H9 (cell line): ENCODE data around the gene TTC31. TPM values are rescaled to one million over a fixed set of nuclear protein-coding genes. Genes with fewer than 3 reads are reported as not detected.

ENCODE experiments used
- DNase-seq: peaks from one replicate; pipeline ENCODE4 v3.0.0-alpha.2; 2017
- H2AFZ ChIP-seq: one replicate; pipeline ENCODE4 v1.6.1; 2013; ENCODE audit warnings: mild to moderate bottlenecking, low read length, control low read depth, moderate library complexity
- H2AK5ac ChIP-seq: 2 replicates; pipeline ENCODE4 v1.6.1; 2013; ENCODE audit warnings: low read length, control low read depth, mixed read lengths; ENCODE audit not compliant: insufficient read length
- H2BK120ac ChIP-seq: one replicate; pipeline ENCODE4 v1.6.1; 2013; ENCODE audit warnings: low read depth, mild to moderate bottlenecking, low read length, control low read depth, inconsistent platforms; ENCODE audit not compliant: poor library complexity, severe bottlenecking
- H2BK12ac ChIP-seq: 2 replicates; pipeline ENCODE4 v1.6.1; 2013; ENCODE audit warnings: low read length, control low read depth, mixed read lengths, low read depth; ENCODE audit not compliant: insufficient read length
- H2BK15ac ChIP-seq: 2 replicates; pipeline ENCODE4 v1.6.1; 2013; ENCODE audit warnings: low read depth, low read length, control low read depth
- H2BK20ac ChIP-seq: one replicate; pipeline ENCODE4 v1.6.1; 2013; ENCODE audit warnings: low read depth, mild to moderate bottlenecking, low read length, control low read depth, inconsistent platforms; ENCODE audit not compliant: poor library complexity, severe bottlenecking
- H2BK5ac ChIP-seq: 2 replicates; pipeline ENCODE4 v1.6.1; 2013; ENCODE audit warnings: low read length, control low read depth, mixed read lengths; ENCODE audit not compliant: insufficient read length
- H3K14ac ChIP-seq: 2 replicates; pipeline ENCODE4 v1.6.1; 2013; ENCODE audit warnings: low read length, control low read depth; ENCODE audit not compliant: insufficient read depth
- H3K18ac ChIP-seq: 2 replicates; pipeline ENCODE4 v1.6.1; 2013; ENCODE audit warnings: low read depth, mild to moderate bottlenecking, mixed read lengths, low read length, control low read depth; ENCODE audit not compliant: insufficient read length
- H3K23ac ChIP-seq: 2 replicates; pipeline ENCODE4 v1.6.1; 2013; ENCODE audit warnings: low read length, control low read depth, mixed read lengths, low read depth; ENCODE audit not compliant: insufficient read length
- H3K23me2 ChIP-seq: 2 replicates; pipeline ENCODE4 v1.6.1; 2013; ENCODE audit warnings: low read depth, mild to moderate bottlenecking, mixed read lengths, low read length, control low read depth; ENCODE audit not compliant: insufficient read length, poor library complexity, severe bottlenecking
- H3K27ac ChIP-seq: 2 replicates; pipeline ENCODE4 v1.5.1; 2013; ENCODE audit warnings: low read length, control low read depth, mixed read lengths, low read depth; ENCODE audit not compliant: insufficient read length
- H3K27me3 ChIP-seq: 2 replicates; pipeline ENCODE4 v1.6.1; 2013; ENCODE audit warnings: low read length, control low read depth, inconsistent platforms; ENCODE audit not compliant: insufficient read depth
- H3K4ac ChIP-seq: 2 replicates; pipeline ENCODE4 v1.6.1; 2013; ENCODE audit warnings: low read depth, mild to moderate bottlenecking, control low read depth, inconsistent platforms, low read length, moderate library complexity
- H3K4me1 ChIP-seq: 2 replicates; pipeline ENCODE4 v1.6.1; 2013; ENCODE audit warnings: low read length, control low read depth, inconsistent platforms; ENCODE audit not compliant: insufficient read depth
- H3K4me2 ChIP-seq: 2 replicates; pipeline ENCODE4 v1.6.1; 2013; ENCODE audit warnings: low read length, control low read depth, mixed read lengths; ENCODE audit not compliant: insufficient read length, insufficient read depth
- H3K56ac ChIP-seq: 2 replicates; pipeline ENCODE4 v1.6.1; 2013; ENCODE audit warnings: low read depth, mild to moderate bottlenecking, mixed read lengths, low read length, control low read depth; ENCODE audit not compliant: insufficient read length
- H3K79me1 ChIP-seq: 2 replicates; pipeline ENCODE4 v1.6.1; 2013; ENCODE audit warnings: low read depth, mild to moderate bottlenecking, moderate library complexity, low read length, control low read depth, inconsistent platforms; ENCODE audit not compliant: insufficient read depth, poor library complexity, severe bottlenecking
- H3K79me2 ChIP-seq: 2 replicates; pipeline ENCODE4 v1.6.1; 2013; ENCODE audit warnings: low read length, control low read depth, inconsistent platforms; ENCODE audit not compliant: insufficient read depth
- H3K9ac ChIP-seq: 2 replicates; pipeline ENCODE4 v1.6.1; 2013; ENCODE audit warnings: low read length, control low read depth, mixed read lengths; ENCODE audit not compliant: insufficient read length; ENCODE audit errors: extremely low read depth
- H3K9me3 ChIP-seq: one replicate; pipeline ENCODE4 v1.6.1; 2013; ENCODE audit warnings: low read depth, low read length, inconsistent platforms; ENCODE audit not compliant: control insufficient read depth
- H3T11ph ChIP-seq: one replicate; pipeline ENCODE4 v1.6.1; 2013; ENCODE audit warnings: mild to moderate bottlenecking, low read length, control low read depth, inconsistent platforms
- H4K20me1 ChIP-seq: one replicate; pipeline ENCODE4 v1.6.1; 2013; ENCODE audit not compliant: control insufficient read depth, insufficient read length, insufficient read depth
- H4K5ac ChIP-seq: 2 replicates; pipeline ENCODE4 v1.6.1; 2013; ENCODE audit warnings: low read depth, mild to moderate bottlenecking, mixed read lengths, low read length, control low read depth; ENCODE audit not compliant: insufficient read length
- H4K8ac ChIP-seq: replicated peaks from 2 replicates; pipeline ENCODE4 v1.6.1; 2013; ENCODE audit warnings: low read length, control low read depth, mixed read lengths, low read depth; ENCODE audit not compliant: insufficient read length
- H4K91ac ChIP-seq: 2 replicates; pipeline ENCODE4 v1.6.1; 2013; ENCODE audit warnings: low read depth, mild to moderate bottlenecking, moderate library complexity, mixed read lengths, low read length, control low read depth; ENCODE audit not compliant: insufficient read length
- H3K27ac Mint-ChIP-seq, 3 experiments: 2 replicates in 2 of 3; 3 replicates in 1 of 3; pipeline ENCODE4 v1.8.0; 2020 to 2021; ENCODE audit warnings: mixed read lengths in 3 of 3, mild to moderate bottlenecking in 1 of 3, moderate library complexity in 1 of 3
- H3K27me3 Mint-ChIP-seq: 2 replicates; pipeline ENCODE4 v1.8.0; 2021; ENCODE audit warnings: low read depth, mild to moderate bottlenecking, moderate library complexity, mixed read lengths
- H3K36me3 Mint-ChIP-seq, 3 experiments: 2 replicates in 2 of 3; 3 replicates in 1 of 3; pipeline ENCODE4 v1.8.0; 2020 to 2021; ENCODE audit warnings: low read depth in 3 of 3, mixed read lengths in 3 of 3; ENCODE audit not compliant: insufficient read depth in 1 of 3
- H3K4me1 Mint-ChIP-seq, 2 experiments: 2 replicates each; pipeline ENCODE4 v1.8.0; 2020; ENCODE audit warnings: mixed read lengths in 2 of 2
- H3K4me3 Mint-ChIP-seq, 2 experiments: 2 replicates in 1 of 2; 3 replicates in 1 of 2; pipeline ENCODE4 v1.8.0; 2020 to 2021; ENCODE audit warnings: mild to moderate bottlenecking in 2 of 2, mixed read lengths in 2 of 2, moderate library complexity in 1 of 2
- H3K9me3 Mint-ChIP-seq, 2 experiments: 2 replicates in 1 of 2; 3 replicates in 1 of 2; pipeline ENCODE4 v1.8.0; 2020; ENCODE audit warnings: mild to moderate bottlenecking in 2 of 2, mixed read lengths in 2 of 2, moderate library complexity in 1 of 2
- WGBS: extraction: QIAGEN DNeasy Blood & Tissue Kit; methylation state at CpG from one replicate; pipeline ENCODE4 v1.1.7; 2013; ENCODE audit warnings: missing lambda C conversion rate, low lambda C conversion rate, mixed read lengths; ENCODE audit not compliant: insufficient read length; ENCODE audit errors: extremely low coverage; 5-methylcytosine and 5-hydroxymethylcytosine counted together
- total RNA-seq: library from RNA; stranded (reverse); gene quantifications from 2 replicates; pipeline ENCODE4 v1.2.1, GENCODE V29; 2021
- TF ChIP-seq, protein P1 (sequence below): fragments of 200-600 bp; sonication (generic); conservative IDR thresholded peaks from 3 replicates; pipeline ENCODE4 v1.8.0; 2021; ENCODE audit warnings: antibody characterized with exemption, mild to moderate bottlenecking

Gene TTC31
- total RNA-seq, 1 experiment from 2014 or later = 33.3 TPM

DNA sequence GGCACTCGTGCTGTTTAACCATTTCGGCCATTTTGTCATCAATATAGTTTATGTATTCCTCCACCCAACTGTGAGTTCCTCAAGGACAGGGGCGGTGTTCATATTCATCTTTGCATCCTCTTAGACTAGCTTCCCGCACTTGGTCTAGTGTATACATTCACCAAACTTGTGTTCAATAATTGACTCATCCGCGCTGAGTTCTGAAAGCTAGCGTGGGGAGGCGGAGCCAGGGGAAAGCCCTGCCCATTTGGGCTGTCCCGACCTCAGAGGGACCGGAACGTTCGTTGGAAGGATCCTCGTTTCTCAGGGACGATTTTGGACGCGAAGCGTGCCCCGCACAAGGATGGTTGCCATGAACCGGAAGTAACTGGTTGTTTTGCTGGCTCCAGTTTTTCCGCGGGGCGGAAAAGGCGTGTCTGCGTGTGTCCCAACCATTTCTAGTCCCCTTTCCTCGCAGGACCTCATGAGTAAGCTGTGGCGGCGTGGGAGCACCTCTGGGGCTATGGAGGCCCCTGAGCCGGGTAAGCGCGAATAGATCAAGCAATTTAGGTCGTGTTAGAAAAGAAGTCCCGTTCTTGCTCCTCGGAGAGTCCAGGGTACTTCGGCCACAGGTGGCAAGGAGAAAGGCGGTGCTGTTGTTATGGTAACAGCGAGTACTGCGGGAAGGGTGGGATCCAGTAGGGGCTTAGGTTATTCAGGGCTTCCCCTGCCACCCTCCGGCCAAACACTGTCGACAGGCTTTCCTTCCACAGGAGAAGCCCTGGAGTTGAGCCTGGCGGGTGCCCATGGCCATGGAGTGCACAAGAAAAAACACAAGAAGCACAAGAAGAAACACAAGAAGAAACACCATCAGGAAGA is 28.0 kb upstream of the TTC31 start, which contains the start of gene INO80B:
Gene INO80B, plus strand, starts transcription at position 434 of the 858 bp plus-strand sequence. Its CDS starts 30 bp downstream, at position 464.
- Histone ChIP-seq H2BK20ac (no peak within 1 kb of the TSS), H2AFZ (peak within 1 kb of the TSS; percentile 95), H2AK5ac (no peak within 1 kb of the TSS), H3T11ph (no peak within 1 kb of the TSS), H3K18ac (peak within 1 kb of the TSS; percentile 55), H3K9me3 (no peaks in the 10 kb centered on the region), H2BK15ac (no peak within 1 kb of the TSS), H2BK5ac (no peak within 1 kb of the TSS), H4K91ac (no peak within 1 kb of the TSS), H3K14ac (no peak within 1 kb of the TSS), H4K20me1 (peaks cover 2% of the 10 kb centered on the region), H4K8ac (no peak within 1 kb of the TSS), H3K27me3 (no peaks in the 10 kb centered on the region), H3K23me2 (peaks cover 18% of the 10 kb centered on the region), H3K23ac (no peak within 1 kb of the TSS), H4K5ac (no peak within 1 kb of the TSS), H2BK120ac (no peak within 1 kb of the TSS), H3K4me2 (peak within 1 kb of the TSS; percentile 82), H3K79me1 (no peaks in the 10 kb centered on the region), H3K4me1 (peaks cover 2% of the 10 kb centered on the region; the same call in 1 of the 2 replicates), H3K27ac (no peak within 1 kb of the TSS), H2BK12ac (no peak within 1 kb of the TSS), H3K56ac (no peak within 1 kb of the TSS), H3K79me2 (no peaks in the 10 kb centered on the region), H3K9ac (peak within 1 kb of the TSS; percentile 62), H3K4ac (no peak within 1 kb of the TSS)
- peak; percentile 94 for DNase-seq
- TF ChIP-seq, protein P1, sequence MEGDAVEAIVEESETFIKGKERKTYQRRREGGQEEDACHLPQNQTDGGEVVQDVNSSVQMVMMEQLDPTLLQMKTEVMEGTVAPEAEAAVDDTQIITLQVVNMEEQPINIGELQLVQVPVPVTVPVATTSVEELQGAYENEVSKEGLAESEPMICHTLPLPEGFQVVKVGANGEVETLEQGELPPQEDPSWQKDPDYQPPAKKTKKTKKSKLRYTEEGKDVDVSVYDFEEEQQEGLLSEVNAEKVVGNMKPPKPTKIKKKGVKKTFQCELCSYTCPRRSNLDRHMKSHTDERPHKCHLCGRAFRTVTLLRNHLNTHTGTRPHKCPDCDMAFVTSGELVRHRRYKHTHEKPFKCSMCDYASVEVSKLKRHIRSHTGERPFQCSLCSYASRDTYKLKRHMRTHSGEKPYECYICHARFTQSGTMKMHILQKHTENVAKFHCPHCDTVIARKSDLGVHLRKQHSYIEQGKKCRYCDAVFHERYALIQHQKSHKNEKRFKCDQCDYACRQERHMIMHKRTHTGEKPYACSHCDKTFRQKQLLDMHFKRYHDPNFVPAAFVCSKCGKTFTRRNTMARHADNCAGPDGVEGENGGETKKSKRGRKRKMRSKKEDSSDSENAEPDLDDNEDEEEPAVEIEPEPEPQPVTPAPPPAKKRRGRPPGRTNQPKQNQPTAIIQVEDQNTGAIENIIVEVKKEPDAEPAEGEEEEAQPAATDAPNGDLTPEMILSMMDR = no peak
- Mint-ChIP-seq H3K9me3 (no peaks in the 10 kb centered on the region), H3K27ac (peak within 1 kb of the TSS; percentile 82 to 97 (median 97)), H3K4me1 (peaks cover 30 to 34% of the 10 kb centered on the region in 2 experiments), H3K36me3 (peaks cover under 1 to 7% (median under 1%) of the 10 kb centered on the region in 3 experiments; a peak in 4 of 7 replicates), H3K4me3 (peak within 1 kb of the TSS; percentile 96 to 97), H3K27me3 (peaks cover 3% of the 10 kb centered on the region; the same call in 1 of the 2 replicates)
- no CpG with 5 or more reads among the region's 40 CpGs for WGBS
